ENCODE data around the gene TIAM2.
"Not testable (repeated sequence)": the region's sequence is repeated elsewhere in the genome, so short reads cannot be mapped to it uniquely, and the experiment has no call there.

TIAM2 gene

DNA sequence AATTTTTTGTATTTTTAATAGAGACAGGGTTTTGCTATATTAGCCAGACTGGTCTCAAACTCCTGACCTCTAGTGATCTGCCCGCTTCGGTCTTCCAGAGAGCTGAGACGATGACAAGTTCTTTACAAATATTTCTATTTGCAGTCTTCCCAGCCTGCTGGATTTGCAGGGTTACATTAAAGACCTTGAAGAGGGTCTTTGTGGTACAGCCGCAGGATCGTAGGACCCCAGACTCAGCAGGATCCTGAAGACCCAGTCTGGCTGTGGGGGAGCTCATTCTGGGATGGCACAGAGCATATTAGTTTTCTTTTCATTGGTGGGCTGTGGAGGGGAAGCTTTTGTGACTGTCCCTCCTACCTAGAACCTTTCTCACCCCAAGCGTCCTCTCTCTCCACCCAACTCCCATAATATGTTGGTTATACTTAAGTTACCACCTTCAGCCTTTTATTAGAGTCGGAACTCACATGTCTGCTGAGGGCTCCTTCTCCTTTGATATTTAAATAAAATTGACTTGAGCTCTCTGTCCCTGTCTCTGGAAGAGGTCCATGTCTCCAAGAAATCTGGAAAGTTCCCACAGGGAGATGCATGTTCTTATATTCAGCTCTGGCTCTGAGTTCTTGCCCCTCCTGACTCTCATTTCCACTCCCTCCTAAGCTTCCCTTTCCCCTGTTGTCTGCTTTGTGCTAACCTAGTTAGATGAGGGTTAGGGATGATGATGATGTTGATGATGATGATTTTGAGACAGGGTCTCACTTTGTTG, 72.0 kb downstream of the TIAM2 start:
- DNase-seq = no peak

DNA sequence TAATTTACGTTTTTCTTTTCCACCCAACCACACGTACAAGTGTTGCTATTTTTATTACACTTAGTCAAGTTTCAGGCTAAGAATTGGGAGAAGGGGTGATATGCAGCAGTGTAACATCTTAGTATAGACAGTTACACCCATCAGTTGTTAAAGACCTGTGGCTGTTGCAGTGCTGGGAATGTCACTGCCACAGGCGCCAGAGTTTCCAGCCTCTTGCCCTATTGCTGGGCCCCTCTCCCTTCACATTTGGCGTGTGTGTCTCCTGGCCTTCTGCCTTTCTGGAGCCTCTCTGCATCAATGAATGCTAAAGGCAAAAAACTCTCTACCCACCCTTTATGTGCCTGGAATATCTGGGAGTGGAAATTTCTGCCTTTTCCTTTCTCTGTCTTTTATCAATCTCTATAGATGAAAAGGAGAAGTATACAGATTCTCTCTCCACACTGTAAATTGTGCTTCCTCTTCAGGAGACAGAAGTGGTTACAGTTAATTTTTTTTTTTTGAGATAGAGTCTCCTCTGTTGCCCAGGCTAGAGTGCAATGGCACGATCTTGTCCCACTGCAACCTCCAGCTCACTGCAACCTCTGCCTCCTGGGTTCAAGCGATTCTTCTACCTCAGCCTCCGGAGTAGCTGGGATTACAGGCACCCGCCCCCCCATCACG, 73.0 kb downstream of the TIAM2 start:
- no peak for DNase-seq

DNA sequence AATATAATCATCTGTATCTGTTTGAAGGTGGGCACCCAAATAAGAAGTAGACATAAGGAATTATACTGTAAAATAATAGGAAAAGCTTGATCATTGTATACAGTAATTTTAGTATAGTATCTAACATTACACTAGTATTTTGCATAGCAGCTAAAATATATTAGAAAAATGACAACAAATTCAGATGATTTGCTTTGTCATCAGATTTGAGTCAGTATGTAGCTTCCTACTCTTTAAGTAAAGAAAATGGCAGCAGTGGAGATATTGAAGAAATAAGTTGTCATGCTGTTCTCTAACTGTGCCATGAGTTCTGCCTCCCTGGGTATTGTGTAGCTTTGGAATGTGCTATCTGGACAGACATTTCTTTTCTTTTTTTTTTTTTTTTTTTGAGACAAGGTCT, 74.4 kb downstream of the TIAM2 start:
- DNase-seq = no peak

DNA sequence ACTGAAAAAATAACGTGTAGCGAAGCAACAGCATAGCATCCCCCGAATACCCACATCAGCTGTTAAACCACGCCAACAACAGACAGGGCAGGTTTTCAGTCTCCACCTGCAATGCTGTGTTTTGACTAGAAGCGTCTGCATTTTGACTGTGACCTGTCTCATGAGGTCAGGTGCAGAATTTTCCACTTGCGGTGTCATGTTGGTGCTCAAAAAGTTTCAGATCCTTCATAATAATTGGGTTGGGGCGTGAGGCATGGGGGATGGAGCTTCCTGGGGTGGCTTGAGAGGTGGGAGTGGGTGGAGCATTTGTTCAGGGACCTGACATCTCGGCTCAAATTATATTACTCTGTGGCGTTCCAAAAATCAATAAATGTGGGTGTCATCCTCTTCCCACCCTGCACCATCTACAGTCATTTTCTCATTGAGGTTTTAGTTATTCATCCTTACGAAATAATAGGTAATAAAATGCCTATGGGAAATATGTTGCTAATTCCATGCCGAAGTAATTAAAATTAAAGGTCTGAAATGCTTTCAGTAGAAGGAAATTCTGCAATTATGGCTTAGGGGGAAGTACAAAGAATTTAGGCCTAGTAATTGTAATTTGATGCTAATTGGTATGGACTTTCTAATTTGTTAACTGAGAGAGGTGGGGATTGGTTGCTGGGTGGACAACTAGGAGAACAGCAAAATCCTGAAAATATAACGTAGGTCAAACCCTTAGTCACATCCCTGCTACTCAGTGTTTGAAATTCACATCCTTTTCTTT, 81.0 kb downstream of the TIAM2 start:
- no peak for DNase-seq

DNA sequence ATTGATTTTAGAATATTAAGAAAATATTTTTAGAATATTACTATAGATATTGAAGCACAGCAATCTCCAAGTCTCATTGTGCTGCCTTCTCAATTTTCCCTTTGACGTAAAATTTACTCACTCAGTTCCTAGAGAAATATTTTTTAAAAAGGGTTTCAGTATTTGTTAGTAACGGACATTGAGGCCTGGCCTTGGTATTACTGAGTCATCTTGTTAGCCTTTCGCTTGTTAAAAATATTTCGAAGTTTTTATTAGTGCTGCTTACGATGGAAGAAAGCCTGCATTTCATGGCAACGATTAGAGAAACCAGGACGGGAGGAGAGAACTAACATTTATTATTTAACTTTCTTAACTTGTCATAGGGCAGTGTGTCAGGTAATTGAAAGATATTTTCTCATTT, 82.2 kb downstream of the TIAM2 start:
- no peak for DNase-seq

DNA sequence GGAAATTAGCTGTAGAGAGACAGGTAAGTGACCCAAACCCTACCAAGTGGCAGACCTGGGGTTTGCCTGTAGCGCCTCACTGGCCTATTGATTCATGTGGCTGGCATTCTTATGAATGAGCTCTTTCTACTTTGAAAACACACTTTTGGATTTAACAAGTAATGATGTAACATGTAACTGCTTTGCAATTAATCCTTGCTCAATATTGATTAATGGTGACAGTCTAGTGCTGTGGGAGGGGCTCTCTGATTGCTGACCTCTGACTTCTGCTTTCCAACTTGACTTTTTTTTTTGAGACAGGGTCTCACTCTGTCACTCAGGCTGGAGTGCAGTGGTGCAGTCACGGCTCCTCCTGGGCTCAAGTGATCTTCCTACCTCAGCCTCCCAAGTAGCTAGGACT, 82.7 kb downstream of the TIAM2 start:
- DNase-seq = no peak

DNA sequence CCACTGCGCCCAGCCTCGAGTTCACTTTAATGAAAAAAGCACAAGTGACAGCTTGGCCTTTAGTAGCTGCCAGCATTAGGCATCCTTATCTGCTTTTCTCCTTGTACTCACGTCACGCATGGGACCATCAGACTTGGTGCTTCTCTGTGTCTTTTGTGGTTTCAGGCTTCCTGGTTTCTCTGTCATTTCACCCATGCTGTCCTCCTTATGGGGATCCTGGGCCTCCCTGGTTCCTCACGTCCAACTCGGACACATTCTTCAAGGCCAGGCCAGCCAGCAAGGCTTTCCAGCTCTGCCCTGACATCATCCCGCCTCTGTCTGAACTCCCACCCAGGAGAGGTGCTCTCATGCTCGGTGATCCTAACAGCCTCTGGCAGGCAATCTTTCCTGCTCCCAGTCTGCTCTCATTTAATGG, 83.2 kb downstream of the TIAM2 start:
- no peak for DNase-seq

DNA sequence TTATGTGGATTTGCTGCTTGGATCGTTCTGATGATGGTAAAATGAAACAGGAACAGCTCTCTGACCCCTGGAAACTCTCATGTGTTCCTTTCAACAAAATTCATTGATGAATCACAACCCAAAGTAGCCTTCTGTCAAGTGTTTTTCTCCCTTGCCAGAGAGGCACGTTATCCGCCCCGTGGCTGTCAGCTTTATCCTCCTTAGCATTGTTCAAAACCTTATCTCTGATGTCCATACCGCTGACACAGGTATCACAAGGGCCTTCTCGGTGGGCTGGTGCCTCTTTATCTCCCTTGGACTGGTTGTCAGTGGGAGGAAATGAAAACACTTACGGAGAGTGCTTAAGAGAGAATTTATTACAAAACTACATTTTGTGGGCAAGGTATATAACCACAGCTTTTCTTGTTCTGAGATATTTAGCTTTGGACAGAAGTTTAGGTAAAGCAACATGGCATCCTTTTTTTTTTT, 84.9 kb downstream of the TIAM2 start:
- no peak for DNase-seq

DNA sequence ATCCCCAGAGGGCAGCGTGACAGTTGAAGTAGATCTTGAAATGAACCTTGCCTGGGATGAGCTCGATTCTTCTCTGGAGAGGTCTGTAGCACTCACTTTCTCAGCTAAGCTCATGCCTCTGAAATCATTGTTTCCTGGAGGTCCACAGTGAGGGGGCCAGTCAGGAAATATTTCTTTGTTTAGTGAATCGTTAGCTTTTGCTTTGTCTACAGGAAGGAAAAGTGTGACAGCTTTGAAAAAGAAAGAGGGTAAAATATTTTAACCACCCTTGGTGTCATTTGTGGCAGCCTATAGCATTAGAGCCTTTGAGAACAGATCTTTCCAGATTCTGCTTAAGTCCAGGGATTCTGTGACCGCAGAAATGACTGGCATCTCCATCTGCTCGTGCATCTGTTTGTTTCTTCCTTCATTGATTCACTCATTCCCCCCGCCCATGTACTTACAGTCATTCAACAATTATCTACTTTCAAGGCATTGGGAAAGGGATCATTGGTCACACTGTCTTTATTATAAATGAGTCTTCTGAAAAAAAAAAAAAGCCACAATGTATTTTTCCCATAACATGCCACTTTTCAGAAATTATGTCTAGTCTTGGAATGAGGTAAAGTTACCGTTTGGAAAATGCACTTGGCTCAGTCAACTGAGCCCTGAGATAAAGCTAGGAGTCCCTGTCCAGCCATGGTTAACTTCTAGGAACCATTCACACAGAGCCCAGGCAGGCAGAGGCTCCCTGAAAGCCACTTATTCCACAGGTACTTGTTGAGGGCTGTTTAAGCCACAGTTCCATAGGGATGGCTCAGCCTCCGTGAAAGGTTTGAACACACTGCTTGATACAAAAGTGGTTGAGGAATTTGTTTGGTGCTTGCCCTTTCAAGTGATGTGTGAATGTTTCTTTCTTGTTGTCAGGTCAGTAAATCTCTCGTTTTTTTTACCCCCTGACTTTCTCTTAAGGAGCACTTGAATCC, 86.0 kb downstream of the TIAM2 start:
- DNase-seq = no peak

DNA sequence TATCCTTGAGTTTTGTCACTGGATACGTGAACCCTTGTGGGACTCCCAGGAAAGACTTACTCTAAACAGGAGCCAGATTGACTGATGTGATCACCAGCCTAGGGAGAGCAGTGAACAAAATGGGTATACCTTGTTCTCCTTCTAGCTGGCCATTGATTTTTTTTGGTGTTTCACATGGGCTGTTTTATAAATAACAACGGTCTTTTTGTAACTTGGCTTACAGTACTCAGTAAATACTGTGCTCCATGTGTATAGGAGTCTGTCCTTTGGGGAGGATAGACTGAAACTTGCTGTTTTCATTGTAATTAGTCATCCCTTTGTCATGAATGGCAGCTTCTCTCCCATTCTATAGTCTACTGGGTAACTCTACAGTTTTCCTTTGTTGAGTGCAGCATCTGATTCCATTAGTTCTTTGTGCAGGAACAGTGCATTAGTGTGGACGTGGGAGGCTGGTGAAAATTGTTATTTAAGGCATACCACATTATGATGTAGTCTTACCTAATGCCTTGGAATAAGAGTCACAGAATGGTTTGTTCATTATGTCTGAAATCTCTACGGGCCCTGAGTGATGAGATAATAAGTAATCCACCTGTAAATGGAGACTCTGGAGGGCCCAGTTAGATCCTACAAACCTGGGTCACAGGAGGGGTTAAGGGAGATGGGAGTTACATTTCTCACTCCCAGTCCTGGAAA, 89.5 kb downstream of the TIAM2 start:
- DNase-seq = no peak

DNA sequence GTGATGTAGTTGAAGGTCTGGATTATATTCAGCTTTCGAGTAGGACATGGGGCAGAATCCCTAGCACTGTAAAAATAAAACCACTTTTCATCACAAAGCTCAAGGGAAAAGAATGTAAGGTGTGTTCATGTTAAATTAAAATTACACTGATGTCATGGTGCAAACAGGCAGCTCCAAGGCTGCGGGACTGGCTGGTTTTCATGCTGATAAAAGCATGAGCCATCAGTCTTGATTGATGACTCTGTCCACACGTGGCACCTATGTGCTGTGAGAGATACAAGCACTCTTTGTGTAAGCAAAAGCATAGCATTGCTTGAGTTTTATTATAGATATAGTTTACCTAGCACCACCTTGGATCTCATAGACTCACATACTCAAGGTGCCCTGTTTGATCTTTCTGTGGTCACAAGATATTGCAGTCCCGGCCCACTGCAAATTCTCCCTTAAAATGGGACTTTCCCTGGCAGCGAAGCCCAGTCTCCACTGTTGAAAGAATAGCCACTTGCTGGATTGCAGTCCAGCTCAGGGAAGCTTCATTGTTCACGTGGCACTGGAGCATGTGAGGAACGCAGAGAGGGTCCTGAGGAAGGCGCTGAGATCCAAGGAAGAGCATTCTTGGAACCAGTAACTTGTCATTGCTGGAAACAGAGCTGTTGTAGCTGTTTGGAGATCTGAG, 90.6 kb downstream of the TIAM2 start:
- no peak for DNase-seq

DNA sequence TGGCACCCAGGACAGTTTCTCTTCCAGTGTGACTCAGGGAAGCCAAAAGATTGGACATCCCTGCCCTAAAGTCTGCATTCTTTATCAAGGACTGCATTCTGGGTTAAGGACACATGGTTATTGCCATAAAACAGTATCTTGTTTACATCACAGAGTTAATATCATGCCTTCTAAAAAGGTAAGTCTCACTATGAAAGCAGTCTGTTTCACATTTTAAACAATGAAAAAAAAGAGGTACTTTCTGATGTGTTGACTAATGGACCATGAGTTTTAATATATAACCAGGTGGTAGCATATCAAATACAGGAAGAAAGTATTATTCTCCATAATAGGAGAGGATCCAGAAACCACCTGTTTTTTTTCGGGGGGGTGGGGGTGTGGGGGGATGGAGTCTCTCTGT, 93.7 kb downstream of the TIAM2 start:
- no peak for DNase-seq

DNA sequence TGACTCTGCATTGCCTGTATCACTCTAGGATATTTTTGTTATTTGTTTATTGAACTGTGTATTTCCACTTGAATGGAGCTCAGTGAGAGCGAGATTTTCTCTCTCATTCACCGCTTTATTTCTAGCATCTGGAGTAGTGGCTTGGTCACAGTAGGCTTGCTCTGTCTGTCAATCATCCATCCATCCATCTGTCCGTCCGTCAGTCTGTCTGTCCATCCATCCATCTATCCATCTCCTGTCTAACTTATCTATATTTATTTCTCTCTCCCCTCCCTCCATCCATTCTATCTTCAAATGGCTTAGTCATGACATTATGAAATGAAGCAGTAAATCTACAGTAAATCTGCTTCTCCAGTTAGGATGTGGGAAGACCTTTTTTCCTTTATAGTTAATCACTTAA, 94.6 kb downstream of the TIAM2 start:
- no peak for DNase-seq

DNA sequence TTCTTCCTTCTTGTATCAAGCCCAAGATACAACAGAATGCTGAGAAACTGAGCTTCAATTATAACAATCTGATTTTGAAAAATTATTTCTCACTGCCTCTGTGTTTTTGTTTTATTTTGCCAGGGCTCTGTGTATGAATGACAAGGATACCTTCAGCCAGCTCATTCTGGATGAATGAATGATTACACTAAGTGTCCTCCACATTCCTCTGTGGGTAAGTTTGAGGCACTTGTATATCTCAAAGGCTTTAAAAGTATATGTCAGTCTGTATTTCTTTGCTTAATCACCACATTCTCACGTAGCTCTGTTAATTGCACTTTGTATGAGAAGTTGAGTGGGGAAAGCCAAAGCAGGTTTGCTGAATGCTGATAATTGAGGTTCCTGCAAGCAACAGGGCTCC, 95.1 kb downstream of the TIAM2 start:
- DNase-seq = no peak

DNA sequence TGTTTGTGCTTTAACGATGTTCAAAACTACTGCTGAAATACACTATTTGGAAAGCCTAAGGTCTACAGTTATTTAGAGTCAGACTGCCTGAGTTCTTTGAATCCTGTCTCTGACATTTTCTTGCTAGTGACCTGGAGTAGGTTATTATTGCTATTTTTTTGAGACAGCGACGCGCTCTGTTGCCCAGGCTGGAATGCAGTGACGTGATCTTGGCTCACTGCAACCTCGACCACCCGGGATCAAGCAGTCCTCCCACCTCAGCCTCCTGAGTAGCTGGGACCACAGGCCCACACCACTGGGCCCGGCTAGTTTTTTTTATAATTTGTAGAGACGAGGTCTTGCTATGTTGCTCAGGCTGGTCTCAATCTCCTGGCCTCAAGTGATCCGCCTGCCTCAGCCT, 96.6 kb downstream of the TIAM2 start:
- no peak for DNase-seq

DNA sequence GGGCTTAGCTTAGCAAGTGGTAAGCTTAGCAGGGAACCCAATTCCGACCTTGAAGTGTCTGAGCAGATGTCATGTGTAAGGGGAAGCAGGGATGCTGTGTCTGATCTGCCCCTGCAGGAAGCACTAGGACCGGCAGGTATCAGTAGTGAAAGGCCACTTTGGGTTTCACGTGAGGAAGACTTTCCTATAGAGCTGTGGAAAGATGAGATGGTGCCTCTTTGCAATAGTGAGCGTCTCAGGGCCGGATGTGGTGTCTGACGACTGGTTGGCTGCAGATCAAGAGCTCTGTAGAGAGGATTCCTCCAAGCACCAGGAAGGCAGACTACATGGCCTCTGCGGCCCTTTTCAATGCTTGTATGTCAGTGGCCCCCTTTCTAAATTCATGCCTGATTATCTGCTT, 98.3 kb downstream of the TIAM2 start:
- no peak for DNase-seq

DNA sequence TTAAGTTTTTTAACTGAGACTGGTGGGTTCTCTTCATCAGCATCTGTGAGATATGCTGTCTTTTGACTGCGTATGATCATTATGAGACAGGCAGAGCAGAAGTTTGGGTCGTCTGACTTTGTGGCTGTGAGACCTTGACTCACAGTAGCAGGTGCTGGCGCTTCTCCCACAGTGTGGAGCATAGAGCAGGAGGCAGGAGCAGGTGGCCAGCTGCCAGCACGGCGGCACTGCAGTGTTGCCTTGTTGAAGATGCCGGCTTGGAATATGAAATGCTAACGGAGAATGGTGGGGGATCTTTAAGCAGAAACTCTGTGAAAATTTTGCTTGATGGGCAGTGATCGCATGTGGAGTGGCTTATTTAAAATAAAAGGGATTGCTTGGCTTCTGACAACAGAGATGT, 105.0 kb downstream of the TIAM2 start:
- DNase-seq = peak; percentile 91

DNA sequence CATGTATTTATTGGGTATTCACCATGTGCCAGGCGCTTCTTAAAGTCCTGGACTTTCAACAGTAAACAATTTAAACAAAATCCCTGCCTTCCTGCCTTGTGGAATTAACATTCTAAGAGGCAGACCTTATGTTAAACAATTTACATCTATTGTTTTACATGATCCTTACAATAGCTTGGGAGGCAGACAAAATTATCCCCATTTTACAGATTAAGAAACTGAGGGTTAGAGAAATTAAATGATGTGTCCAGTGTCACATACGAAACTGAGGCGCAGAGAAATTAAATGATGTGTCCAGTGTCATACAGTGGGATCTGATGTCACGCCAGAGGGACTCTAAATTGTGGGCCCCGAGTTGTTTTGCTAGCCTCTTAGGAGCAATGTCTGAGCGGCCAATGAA, 105.5 kb downstream of the TIAM2 start:
- DNase-seq = no peak

DNA sequence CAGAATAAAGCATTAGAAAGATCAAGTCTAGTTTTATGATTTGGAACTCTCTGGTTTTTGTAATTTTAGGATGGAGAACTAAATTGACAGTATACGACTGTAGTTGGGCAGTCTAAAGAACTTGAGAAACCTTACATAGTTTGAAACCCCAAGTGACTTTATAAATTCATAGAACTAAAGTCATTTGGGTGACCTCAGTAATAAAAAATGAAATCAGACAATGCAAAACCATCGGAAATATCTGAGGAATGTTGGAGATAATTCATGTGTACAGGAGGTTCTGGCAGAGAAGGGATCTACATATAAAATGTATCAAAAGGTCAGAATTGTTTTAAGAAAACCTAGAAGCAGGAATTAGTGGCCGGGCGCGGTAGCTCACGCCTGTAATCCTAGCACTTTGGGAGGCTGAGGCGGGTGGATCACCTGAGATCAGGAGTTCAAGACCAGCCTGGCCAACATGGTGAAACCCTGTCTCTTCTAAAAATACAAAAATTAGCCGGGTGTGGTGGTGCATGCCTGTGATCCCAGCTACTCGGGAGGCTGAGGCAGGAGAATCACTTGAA, 108.0 kb downstream of the TIAM2 start:
- not testable (repeated sequence) for DNase-seq

DNA sequence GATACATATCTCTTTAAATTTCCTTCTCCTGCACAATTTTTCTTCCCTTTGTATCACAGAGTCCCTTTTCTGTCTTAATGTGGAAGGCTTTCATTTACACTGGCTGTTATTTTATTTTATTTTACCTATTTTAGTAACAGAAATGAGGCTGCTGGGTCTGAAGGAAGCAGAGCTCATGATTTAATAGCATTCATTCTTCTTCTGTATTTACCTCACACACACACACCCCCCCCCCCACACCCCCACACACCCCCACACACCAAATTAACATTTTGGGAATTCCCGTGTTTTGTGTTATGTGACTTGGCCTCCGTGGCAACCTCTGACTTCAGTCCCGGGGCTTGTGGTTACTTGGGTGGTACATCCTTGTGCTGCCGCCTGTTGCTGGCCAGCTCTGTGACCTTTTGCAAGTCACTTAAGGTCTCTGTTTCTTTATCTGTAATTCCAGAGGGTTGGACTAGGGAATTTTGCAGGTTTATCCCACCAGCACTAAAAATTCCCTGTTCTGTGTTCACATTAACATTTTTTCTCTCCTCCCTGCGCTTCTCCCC, 108.8 kb downstream of the TIAM2 start:
- DNase-seq = no peak

Measured in NCI-H1105 treated with DMSO at 0.1 percent for 48 hours (cell line).